IPS DF 4.7 (cell line): ENCODE results near the gene ZNF611.
"Not testable (repeated sequence)": the region's sequence is repeated elsewhere in the genome, so short reads cannot be mapped to it uniquely, and the experiment has no call there.

Experiments
- DNase-seq: peaks from one replicate; pipeline ENCODE4 v3.0.0-alpha.2; 2013; ENCODE audit warnings: low spot score; ENCODE audit errors: extremely low read depth

ZNF611 gene

DNA sequence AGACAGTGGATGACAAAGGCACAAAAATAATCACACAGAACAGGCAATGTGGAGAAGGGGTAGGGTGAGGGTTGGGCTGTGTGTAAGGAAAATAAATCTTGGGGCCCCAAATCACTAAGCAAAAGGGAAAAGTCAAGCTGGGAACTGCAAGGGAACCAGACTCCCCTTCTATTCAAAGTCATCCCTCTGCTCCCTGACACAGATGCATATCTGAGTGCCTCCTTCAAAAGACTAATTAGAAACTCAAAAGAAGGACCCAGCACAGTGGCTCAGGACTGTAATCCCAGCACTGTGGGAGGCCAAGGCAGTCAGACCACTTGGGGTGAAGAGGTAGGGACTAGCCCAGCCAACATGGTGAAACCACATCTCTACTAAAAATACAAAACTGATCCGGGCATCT, 18.3 kb downstream of the ZNF611 start:
- DNase-seq: peak; percentile 53

GRCh38 chr19:52715902-52716301, 18.9 kb downstream of the ZNF611 start:
- DNase-seq: not testable (repeated sequence)

GRCh38 chr19:52715330-52715729, 19.5 kb downstream of the ZNF611 start:
- DNase-seq: not testable (repeated sequence)

DNA sequence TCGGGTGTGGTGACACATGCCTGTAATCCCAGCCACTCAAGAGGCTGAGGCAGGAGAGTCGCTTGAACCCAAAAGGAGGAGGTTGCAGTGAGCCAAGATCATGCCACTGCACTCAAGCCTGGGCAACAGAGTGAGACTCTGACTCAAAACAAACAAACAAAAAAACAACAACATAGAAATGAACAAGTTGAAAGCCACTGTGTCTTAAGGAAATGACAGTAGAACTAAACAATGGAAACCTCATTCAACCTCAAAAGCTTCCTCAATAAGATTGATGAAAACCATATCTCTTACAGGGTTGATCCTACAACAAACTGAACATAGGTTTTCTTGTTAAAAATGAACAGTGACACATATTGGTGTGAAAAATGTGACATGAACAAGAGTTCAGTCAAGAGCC, 21.8 kb downstream of the ZNF611 start:
- DNase-seq: not testable (repeated sequence)

- DNase-seq: not testable (repeated sequence)
These were observed 23.2 kb downstream of the ZNF611 start for GRCh38 chr19:52711661-52712060.

DNA sequence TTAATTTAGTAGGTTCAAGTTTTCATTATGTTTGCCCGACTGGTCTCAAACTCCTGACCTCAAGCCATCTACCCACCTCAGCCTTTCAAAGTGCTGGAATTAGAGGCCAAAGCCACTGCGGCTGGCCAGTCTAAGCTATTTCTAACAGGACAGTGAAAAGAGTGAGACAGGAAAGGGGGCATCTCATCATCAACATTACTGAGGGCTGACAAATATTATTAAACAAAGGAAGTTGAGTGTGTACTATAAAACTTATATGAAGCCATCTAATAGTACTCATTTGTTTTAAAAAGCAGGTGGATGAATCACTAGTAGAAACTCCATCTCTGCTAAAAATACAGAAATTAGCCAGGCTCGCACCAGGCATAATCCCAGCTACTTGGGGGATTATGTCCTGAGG, 24.3 kb downstream of the ZNF611 start:
- DNase-seq: no peak

GRCh38 chr19:52705615-52706014, 29.2 kb downstream of the ZNF611 start:
- DNase-seq: not testable (repeated sequence)

GRCh38 chr19:52703917-52704316, 30.9 kb downstream of the ZNF611 start:
- DNase-seq: no peak

DNA sequence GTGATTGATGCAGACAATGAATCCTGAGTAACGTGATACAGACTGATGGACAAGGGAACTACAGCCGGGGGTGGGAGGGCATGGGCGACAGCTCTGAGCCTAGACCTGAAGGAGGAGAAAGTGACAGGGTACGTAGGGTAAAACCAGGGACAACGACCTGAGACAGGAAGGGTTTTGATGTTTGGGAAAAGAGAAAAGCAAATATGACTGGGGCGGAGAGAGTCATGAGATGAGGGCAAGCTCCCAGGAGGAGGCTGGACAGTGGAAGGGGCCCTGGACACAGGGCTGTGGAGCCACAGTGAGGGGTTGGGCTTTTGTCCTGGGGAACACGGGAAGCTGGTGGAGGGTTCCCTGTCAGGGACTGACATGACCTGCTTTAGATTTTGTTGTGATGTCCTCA, 34.2 kb downstream of the ZNF611 start:
- no peak for DNase-seq

GRCh38 chr19:52699555-52699954, 35.3 kb downstream of the ZNF611 start:
- DNase-seq: not testable (repeated sequence)

- DNase-seq: no peak
These were observed 38.8 kb downstream of the ZNF611 start for GRCh38 chr19:52695996-52696395.

DNA sequence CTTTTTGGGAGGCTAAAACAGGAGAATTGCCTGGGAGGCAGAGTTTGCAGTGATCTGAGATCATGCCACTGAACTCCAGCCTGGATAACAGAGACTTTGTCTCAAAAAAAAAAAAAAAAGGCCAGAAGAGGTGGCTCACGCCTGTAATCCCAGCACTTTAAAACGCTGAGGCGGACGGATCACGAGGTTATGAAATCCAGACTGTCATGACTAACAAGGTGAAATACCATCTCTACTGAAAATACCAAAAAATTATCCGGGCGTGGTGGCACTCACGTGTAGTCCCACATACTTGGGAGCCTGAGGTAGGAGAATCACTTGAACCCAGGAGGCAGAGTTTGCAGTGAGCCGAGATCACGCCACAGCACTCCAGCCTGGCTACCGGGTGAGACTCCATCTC, 39.9 kb downstream of the ZNF611 start:
- no peak for DNase-seq

DNA sequence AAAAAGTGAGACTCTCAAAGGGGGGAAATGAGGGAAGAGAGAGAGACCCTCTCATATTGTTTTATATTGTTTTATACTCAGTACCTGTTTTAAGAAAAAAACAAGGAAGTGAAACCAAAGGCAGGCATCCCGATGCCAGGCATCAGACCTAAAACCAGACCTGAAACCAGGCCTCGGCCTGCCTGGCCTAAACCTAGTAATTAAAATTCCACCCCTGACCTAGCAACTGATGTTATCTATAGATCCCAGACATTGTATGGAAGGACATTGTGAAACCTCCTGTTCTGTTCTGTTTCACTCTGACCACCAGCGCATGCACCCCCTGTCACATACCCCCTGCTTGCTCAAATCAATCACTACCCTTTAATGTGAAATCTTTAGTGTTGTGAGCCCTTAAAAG, 40.6 kb downstream of the ZNF611 start:
- not testable (repeated sequence) for DNase-seq

- no peak for DNase-seq
These were observed 42.3 kb downstream of the ZNF611 start for GRCh38 chr19:52692431-52693008.

DNA sequence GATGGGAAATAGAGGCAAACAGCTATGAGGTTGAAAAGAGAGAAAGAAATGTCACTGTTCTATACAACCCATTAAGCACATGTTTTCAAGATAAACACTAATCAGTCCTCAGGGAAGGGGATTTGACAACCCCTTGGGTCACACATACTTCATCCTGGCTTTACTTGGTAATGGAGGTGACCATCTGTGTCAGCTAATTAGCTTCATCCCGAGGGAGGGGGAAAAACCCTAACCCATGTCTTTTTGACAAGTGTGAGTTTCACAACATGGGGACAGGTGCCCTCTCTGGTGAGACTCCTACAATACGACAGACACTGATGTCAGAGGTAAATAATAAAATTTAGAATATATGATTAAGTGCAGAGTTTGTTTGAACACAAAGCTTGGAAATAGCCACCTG, 43.1 kb downstream of the ZNF611 start:
- DNase-seq: no peak

DNA sequence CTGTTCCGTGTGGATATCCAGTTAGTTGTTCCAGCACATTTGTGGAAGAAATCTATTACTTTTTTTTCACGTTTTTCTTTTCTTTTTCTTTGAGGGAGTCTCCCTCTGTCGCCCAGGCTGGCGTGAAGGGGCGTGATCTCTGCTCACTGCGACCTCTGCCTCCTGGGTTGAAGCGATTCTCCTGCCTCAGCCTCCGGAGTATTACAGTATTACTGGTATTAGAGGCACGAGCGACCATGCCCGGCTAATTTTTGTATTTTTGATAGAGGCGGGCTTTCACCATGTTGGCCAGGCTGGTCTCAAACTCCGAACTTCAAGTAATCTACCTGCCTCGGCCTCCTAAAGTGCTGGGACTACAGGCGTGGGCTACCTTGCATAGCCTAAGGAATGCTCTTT, 43.6 kb downstream of the ZNF611 start:
- DNase-seq: no peak

GRCh38 chr19:52690369-52691214, 44.3 kb downstream of the ZNF611 start:
- peak; percentile 49 for DNase-seq

- DNase-seq: no peak
These were observed 44.9 kb downstream of the ZNF611 start for GRCh38 chr19:52689843-52690368.

GRCh38 chr19:52688925-52689796, 45.7 kb downstream of the ZNF611 start:
- not testable (repeated sequence) for DNase-seq

- DNase-seq: no peak
These were observed 46.5 kb downstream of the ZNF611 start for GRCh38 chr19:52688335-52688734.

- DNase-seq: no peak
These were observed 47.2 kb downstream of the ZNF611 start for GRCh38 chr19:52687684-52688083.

DNA sequence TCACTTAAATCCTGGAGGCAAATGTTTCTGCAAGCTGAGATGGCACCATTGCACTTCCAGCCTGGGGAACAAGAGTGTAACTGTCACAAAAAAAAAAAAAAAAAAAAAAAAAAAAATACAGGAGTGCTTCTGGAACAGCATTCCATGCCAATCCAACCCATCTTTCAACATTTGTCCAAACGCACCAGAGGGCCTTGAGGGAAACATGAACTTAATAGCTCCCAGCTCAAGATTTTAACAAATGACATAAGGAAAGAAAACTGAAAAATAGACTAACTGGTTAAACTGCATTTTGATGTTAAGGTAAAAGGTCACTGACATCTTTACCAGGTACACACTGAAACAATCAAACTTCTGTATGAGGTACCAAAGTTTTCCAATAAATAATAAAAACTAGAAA, 49.0 kb downstream of the ZNF611 start:
- DNase-seq: no peak
